GM12872 (cell line): ENCODE data around the gene SLC49A4.

Source experiments
- CTCF ChIP-seq: IDR thresholded peaks from 3 replicates; pipeline ENCODE4 v1.5.1; 2011; ENCODE audit warnings: low read depth, mild to moderate bottlenecking, low read length, moderate library complexity; ENCODE audit not compliant: insufficient read depth

The SLC49A4 gene

GRCh38 chr3:122926811-122927210, 131.9 kb downstream of the SLC49A4 start:
- TF ChIP-seq CTCF: no peak

- no peak for TF ChIP-seq CTCF
Measured at GRCh38 chr3:122927726-122928125, 132.9 kb downstream of the SLC49A4 start.

- no peak for TF ChIP-seq CTCF
Measured at GRCh38 chr3:122928396-122929187, 133.7 kb downstream of the SLC49A4 start.

- no peak for TF ChIP-seq CTCF
Measured at GRCh38 chr3:122929188-122930062, 134.6 kb downstream of the SLC49A4 start.

GRCh38 chr3:122930063-122930997, 135.5 kb downstream of the SLC49A4 start:
- TF ChIP-seq CTCF: no peak
